Smooth muscle cell (in vitro differentiated cells): Measurements from ENCODE around the gene STK32B. TPM values are rescaled to one million over a fixed set of nuclear protein-coding genes. Genes with fewer than 3 reads are reported as not detected.

Experiments
- DNase-seq: peaks from one replicate; lab custom pipeline; 2025; ENCODE audit not compliant: unreplicated experiment; lab: John Stamatoyannopoulos, UW
- H2AFZ ChIP-seq: fragments of 200-600 bp; sonication (generic); 2 replicates; pipeline ENCODE4 v1.6.0; 2016; ENCODE audit warnings: antibody characterized with exemption, low read depth, mild to moderate bottlenecking
- H3F3A ChIP-seq: fragments of 200-600 bp; sonication (generic); 2 replicates; pipeline ENCODE4 v1.6.0; 2017; ENCODE audit warnings: antibody characterized with exemption, low read depth
- H3K27ac ChIP-seq: fragments of 200-600 bp; sonication (generic); 2 replicates; pipeline ENCODE4 v1.5.1; 2016; ENCODE audit warnings: low read depth, mild to moderate bottlenecking
- H3K27me3 ChIP-seq: fragments of 200-600 bp; sonication (generic); 2 replicates; pipeline ENCODE4 v1.6.1; 2016; ENCODE audit warnings: low read depth, mild to moderate bottlenecking
- H3K36me3 ChIP-seq: fragments of 200-600 bp; sonication (generic); 2 replicates; pipeline ENCODE4 v1.5.1; 2016; ENCODE audit warnings: low read depth
- H3K4me1 ChIP-seq: fragments of 200-600 bp; sonication (generic); 2 replicates; pipeline ENCODE4 v1.5.1; 2016; ENCODE audit warnings: low read depth
- H3K4me2 ChIP-seq: fragments of 200-600 bp; sonication (generic); 2 replicates; pipeline ENCODE4 v1.6.0; 2016; ENCODE audit warnings: mild to moderate bottlenecking
- H3K4me3 ChIP-seq: fragments of 200-600 bp; sonication (generic); 2 replicates; pipeline ENCODE4 v1.5.1; 2016; ENCODE audit warnings: mild to moderate bottlenecking
- H3K79me2 ChIP-seq: fragments of 200-600 bp; sonication (generic); 2 replicates; pipeline ENCODE4 v1.6.0; 2016; ENCODE audit warnings: low read depth, mild to moderate bottlenecking
- H3K9ac ChIP-seq: fragments of 200-600 bp; sonication (generic); 2 replicates; pipeline ENCODE4 v1.6.0; 2016; ENCODE audit warnings: low read depth
- H3K9me3 ChIP-seq: fragments of 200-600 bp; sonication (generic); replicated peaks from 2 replicates; pipeline ENCODE4 v1.5.1; 2016; ENCODE audit warnings: low read depth
- H4K20me1 ChIP-seq: fragments of 200-600 bp; sonication (generic); 2 replicates; pipeline ENCODE4 v1.6.0; 2016; ENCODE audit warnings: low read depth
- WGBS: methylation state at CpG from one replicate; pipeline ENCODE4 v1.1.7; 2016; ENCODE audit warnings: low lambda C conversion rate; 5-methylcytosine and 5-hydroxymethylcytosine counted together
- polyA plus RNA-seq: library from polyadenylated mRNA; unstranded; fragments of >200 nt; fragmentation: Nextera tagmentation; extraction: Ambion mirVana; gene quantifications from 2 replicates; pipeline ENCODE4 v1.2.1, GENCODE V29; 2016
- total RNA-seq: library from RNA; depleted of rRNA; stranded (reverse); fragments of >200 nt; gene quantifications from 2 replicates; pipeline ENCODE4 v1.2.3, GENCODE V29; 2014
- TF ChIP-seq, protein P1 (sequence below): fragments of 200-600 bp; sonication (generic); IDR thresholded peaks from 2 replicates; pipeline ENCODE4 v1.5.1; 2017; ENCODE audit warnings: borderline replicate concordance, mild to moderate bottlenecking, antibody characterized with exemption; ENCODE audit not compliant: insufficient read depth, poor library complexity, severe bottlenecking

STK32B gene
- total and polyA plus RNA-seq, 2 experiments from 2014 or later, result 3.5 to 4.0 TPM

DNA sequence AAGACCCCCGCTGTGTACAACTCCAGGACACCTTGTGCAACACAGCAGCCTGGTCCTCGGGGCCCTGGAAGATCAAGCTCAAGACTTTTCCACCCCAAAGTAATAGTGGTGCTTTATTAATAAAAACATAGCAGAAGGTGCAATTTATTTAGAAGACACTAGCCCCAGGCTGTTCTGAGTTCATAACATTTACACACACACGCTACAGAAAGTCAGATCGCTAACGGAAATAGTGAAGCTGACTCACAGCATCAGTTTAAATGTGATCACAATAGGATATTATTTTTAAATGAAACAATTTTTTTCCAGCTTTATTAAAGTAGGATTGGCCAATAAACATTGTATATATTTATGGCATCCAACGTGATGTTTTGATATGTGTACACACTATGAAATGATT lies 141.0 kb downstream of the STK32B start:
- no peak overlapping the region for H3K9ac ChIP-seq
- no peaks in the 10 kb centered on the region for H3K9me3 ChIP-seq
- no peaks in the 10 kb centered on the region for H4K20me1 ChIP-seq
- no peak overlapping the region for H2AFZ ChIP-seq
- H3K4me1 ChIP-seq, result no peaks in the 10 kb centered on the region
- H3K27me3 ChIP-seq, result no peaks in the 10 kb centered on the region
- TF ChIP-seq, protein P1, sequence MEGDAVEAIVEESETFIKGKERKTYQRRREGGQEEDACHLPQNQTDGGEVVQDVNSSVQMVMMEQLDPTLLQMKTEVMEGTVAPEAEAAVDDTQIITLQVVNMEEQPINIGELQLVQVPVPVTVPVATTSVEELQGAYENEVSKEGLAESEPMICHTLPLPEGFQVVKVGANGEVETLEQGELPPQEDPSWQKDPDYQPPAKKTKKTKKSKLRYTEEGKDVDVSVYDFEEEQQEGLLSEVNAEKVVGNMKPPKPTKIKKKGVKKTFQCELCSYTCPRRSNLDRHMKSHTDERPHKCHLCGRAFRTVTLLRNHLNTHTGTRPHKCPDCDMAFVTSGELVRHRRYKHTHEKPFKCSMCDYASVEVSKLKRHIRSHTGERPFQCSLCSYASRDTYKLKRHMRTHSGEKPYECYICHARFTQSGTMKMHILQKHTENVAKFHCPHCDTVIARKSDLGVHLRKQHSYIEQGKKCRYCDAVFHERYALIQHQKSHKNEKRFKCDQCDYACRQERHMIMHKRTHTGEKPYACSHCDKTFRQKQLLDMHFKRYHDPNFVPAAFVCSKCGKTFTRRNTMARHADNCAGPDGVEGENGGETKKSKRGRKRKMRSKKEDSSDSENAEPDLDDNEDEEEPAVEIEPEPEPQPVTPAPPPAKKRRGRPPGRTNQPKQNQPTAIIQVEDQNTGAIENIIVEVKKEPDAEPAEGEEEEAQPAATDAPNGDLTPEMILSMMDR, result no peak
- H3K4me3 ChIP-seq, result no peak overlapping the region
- H3K27ac ChIP-seq, result no peak overlapping the region
- H3F3A ChIP-seq, result no peaks in the 10 kb centered on the region
- H3K79me2 ChIP-seq, result no peaks in the 10 kb centered on the region
- no peak overlapping the region for H3K4me2 ChIP-seq
- no peaks in the 10 kb centered on the region for H3K36me3 ChIP-seq
- WGBS, result 94% methylated on average over 6 of the region's 6 CpGs
- DNase-seq, result no peak

DNA sequence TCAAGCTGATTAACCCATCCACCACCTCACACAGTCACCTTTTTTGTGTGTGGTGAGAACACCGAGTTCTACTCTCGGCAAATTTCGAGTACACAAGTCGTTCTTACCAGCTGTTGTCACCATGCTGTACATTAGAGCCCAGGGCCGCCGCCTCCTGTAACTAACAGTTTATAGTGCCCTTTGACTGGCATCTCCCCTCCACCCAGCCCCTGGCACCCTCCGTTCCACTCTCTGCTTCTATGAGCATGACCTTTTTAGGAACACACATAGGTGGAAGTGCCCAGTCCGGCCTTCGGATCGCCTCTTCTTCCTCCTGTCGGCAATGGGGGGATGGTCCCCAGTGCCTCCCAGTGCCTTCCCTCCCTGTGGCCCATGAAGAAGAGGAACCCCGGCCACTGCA lies 141.4 kb downstream of the STK32B start:
- TF ChIP-seq, protein P1, result no peak
- H3K4me3 ChIP-seq, result no peak overlapping the region
- no peak for DNase-seq
- no peaks in the 10 kb centered on the region for H3F3A ChIP-seq
- H2AFZ ChIP-seq, result no peak overlapping the region
- no peak overlapping the region for H3K27ac ChIP-seq
- H4K20me1 ChIP-seq, result no peaks in the 10 kb centered on the region
- no peaks in the 10 kb centered on the region for H3K9me3 ChIP-seq
- no peaks in the 10 kb centered on the region for H3K4me1 ChIP-seq
- WGBS, result 89% methylated on average over 12 of the region's 12 CpGs
- no peak overlapping the region for H3K9ac ChIP-seq
- no peak overlapping the region for H3K4me2 ChIP-seq
- H3K27me3 ChIP-seq, result no peaks in the 10 kb centered on the region
- H3K36me3 ChIP-seq, result no peaks in the 10 kb centered on the region
- H3K79me2 ChIP-seq, result no peaks in the 10 kb centered on the region

DNA sequence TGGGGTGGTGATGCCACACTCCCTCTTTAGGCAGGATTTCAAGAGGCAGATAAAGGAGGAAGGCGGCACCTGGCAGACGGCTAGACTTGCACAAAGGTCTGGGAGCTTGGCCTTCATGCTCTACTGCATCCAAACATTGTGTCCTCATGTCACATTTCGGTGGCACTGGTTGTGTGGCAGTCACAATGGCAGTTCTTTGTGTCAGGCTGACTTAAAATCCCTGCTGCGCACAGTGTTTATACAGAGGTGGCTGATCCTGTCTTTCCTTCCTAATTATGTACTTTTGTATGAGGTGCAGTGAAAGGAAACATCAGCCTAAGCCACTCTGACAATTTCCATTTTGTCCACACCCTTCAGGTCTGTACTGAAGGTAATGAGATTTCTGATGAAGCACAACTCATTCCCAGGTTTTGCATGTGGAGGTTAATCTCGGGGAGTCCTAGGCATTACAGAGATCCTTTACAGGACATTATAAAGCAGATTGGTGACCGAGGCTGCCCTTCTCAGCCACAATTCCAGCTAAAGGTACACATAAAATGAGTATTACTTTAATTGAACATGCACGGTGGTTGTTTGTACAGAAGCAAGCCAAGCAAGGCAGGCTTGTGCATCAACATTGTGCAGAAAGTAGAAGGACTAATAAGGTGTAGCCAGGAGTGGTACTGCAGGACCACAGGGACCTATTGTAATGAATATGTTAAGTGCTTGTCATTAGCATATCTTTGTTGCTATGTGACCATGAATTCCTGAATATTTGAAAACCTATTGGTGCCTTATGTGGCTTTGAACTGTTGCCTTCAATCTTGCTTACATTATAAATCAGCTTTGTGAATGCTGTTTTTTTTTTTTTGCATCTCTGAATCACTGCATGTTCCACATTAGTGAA lies 147.6 kb downstream of the STK32B start:
- H3K9me3 ChIP-seq, result no peaks in the 10 kb centered on the region

More for the DNA sequence above, 147.6 kb downstream of the STK32B start:
- DNase-seq, result no peak
- Histone ChIP-seq H3K9ac (no peak overlapping the region), H3K4me1 (no peaks in the 10 kb centered on the region), H3K4me3 (no peak overlapping the region), H3K36me3 (no peaks in the 10 kb centered on the region), H3F3A (no peaks in the 10 kb centered on the region), H3K4me2 (no peak overlapping the region), H2AFZ (no peak overlapping the region), H3K79me2 (no peaks in the 10 kb centered on the region), H3K27me3 (no peaks in the 10 kb centered on the region), H3K27ac (no peak overlapping the region), H4K20me1 (no peaks in the 10 kb centered on the region)
- WGBS, result 82% methylated on average over 7 of the region's 7 CpGs
- TF ChIP-seq, protein P1, result no peak
